Measurements from ENCODE around the gene TTC38. TPM values are rescaled to one million over a fixed set of nuclear protein-coding genes. Genes with fewer than 3 reads are reported as not detected.
A peak's percentile ranks its signal among the peaks of the same experiment; 100 is the strongest.

TTC38 gene
- total and polyA plus RNA-seq, 7 donors, result 9.9 to 19.5 (median 13.4) TPM

GRCh38 chr22:46286941-46287872 lies 19.4 kb downstream of the TTC38 start:
- Histone ChIP-seq H3K27ac (no peak overlapping the region), H3K4me1 (peaks cover 4% of the 10 kb centered on the region)

GRCh38 chr22:46287873-46288751 lies 20.3 kb downstream of the TTC38 start:
- peak in 1 of 4 donors; percentile 22 for ATAC-seq
- H3K4me1 ChIP-seq, result peaks cover 4% of the 10 kb centered on the region
- intact Hi-C loops (cut with DNase I), result no loop called here
- DNase-seq, result peak; percentile 49 to 74
- no peaks in the 10 kb centered on the region for H3K27me3 ChIP-seq (ENCODE audit: insufficient read depth in 3 of 3, low read length in 2 of 3)
- peak overlapping the region; percentile 38 for H3K4me3 ChIP-seq
- peaks cover 0 to 60% of the 10 kb centered on the region in 2 donors for H3K36me3 ChIP-seq (ENCODE audit: insufficient read depth in 1 of 2, low read depth in 1 of 2)
- no peak for TF ChIP-seq CTCF (IDR thresholded peaks at IDR 0.05)
- WGBS, 3 donors, result 71 to 81% (median 72%) methylated on average over 22 to 24 of the region's 24 CpGs
- H3K9me3 ChIP-seq, result no peaks in the 10 kb centered on the region
- no peak overlapping the region for H3K27ac ChIP-seq

More at GRCh38 chr22:46286941-46287872, 19.4 kb downstream of the TTC38 start:
- no peak for TF ChIP-seq CTCF (IDR thresholded peaks at IDR 0.05)
- Histone ChIP-seq H3K36me3 (ENCODE audit: insufficient read depth in 1 of 2, low read depth in 1 of 2) (peaks cover 0 to 60% of the 10 kb centered on the region in 2 donors), H3K4me3 (peak overlapping the region; percentile 38), H3K9me3 (no peaks in the 10 kb centered on the region), H3K27me3 (ENCODE audit: insufficient read depth in 3 of 3, low read length in 2 of 3) (no peaks in the 10 kb centered on the region)
- intact Hi-C loops (cut with DNase I), result no loop called here
- DNase-seq, result peak in 1 of 2 donors; percentile 44
- WGBS, 3 donors, result 79 to 87% (median 81%) methylated on average over 15 of the region's 15 CpGs
- ATAC-seq, result no peak

GRCh38 chr22:46288846-46289243 lies 21.0 kb downstream of the TTC38 start:
- Histone ChIP-seq H3K4me1 (peaks cover 4% of the 10 kb centered on the region), H3K4me3 (no peak overlapping the region), H3K27ac (no peak overlapping the region), H3K36me3 (ENCODE audit: insufficient read depth in 1 of 2, low read depth in 1 of 2) (peaks cover 0 to 60% of the 10 kb centered on the region in 2 donors), H3K9me3 (no peaks in the 10 kb centered on the region), H3K27me3 (ENCODE audit: insufficient read depth in 3 of 3, low read length in 2 of 3) (no peaks in the 10 kb centered on the region)
- intact Hi-C loops (cut with DNase I), result no loop called here
- no peak for TF ChIP-seq CTCF (IDR thresholded peaks at IDR 0.05)
- no peak for DNase-seq
- 88 to 93% (median 89%) methylated on average over 7 of the region's 7 CpGs for WGBS, 3 donors
- no peak for ATAC-seq

- Histone ChIP-seq H3K9me3 (no peaks in the 10 kb centered on the region), H3K4me3 (no peak overlapping the region), H3K4me1 (peaks cover 4% of the 10 kb centered on the region), H3K27ac (no peak overlapping the region), H3K36me3 (ENCODE audit: insufficient read depth in 1 of 2, low read depth in 1 of 2) (peaks cover 0 to 57% of the 10 kb centered on the region in 2 donors), H3K27me3 (ENCODE audit: insufficient read depth in 3 of 3, low read length in 2 of 3) (no peaks in the 10 kb centered on the region)
- no peak for TF ChIP-seq CTCF (IDR thresholded peaks at IDR 0.05)
- DNase-seq (peak in 1 of 2 donors; percentile 51), ATAC-seq (peak in 3 of 4 donors; percentile 2 to 58 (median 11))
- intact Hi-C loops (cut with DNase I), result no loop called here
- WGBS, 3 donors, result 65 to 73% (median 67%) methylated on average over 33 of the region's 33 CpGs
These were observed 21.6 kb downstream of the TTC38 start for GRCh38 chr22:46289244-46289891.
